GM19043 (cell line): ENCODE results near the gene LASP1.
"Not testable (repeated sequence)": the region's sequence is repeated elsewhere in the genome, so short reads cannot be mapped to it uniquely, and the experiment has no call there.

ENCODE experiments used
- ATAC-seq: cut with Tn5 transposase; IDR thresholded peaks from one replicate; pipeline ENCODE4 v1.9.1; 2021; ENCODE audit warnings: low read depth; ENCODE audit not compliant: unreplicated experiment

The LASP1 gene

DNA sequence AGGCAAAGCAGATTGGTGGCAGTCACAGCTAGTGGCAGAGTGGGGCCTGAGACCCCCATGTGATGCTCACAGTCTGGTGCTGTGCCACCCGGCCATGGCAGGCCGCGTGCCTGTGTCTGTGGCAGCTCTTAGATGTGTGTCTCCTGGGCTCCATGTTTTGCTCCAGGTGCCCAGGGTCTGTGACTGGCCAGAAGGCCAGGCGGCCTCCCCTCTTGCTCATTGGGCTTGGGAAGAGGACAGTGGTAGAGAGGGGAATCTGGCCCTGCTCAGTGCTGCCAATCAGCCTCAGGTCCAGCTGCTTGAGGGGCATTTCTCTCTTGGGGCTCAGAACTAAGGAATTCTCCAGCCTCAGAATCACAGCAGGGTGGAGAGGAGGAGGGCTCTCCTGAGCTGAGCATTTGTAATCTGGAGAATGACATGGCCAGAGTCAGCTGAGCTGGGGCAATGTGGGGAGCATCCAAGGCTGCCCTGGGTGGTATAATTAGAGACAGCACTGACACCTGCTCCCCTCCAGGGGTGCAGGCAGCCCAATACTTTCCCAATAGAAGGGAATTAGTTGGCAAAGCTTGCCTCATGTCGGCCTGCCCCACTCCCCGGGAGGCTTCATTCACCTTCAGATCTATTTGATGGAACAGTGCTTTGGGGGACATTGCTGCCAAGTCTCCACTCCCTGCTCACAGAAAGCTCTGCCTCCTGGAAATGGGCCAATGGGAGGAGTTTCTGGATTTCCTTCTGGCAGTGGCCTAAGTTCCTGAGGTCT lies 52.9 kb downstream of the LASP1 start:
- no peak for ATAC-seq

GRCh38 chr17:38925263-38925995 lies 55.6 kb downstream of the LASP1 start, which contains the start of gene LASP1NB:
LASP1NB (plus strand) TSS chr17:38925614.
- ATAC-seq = no peak

DNA sequence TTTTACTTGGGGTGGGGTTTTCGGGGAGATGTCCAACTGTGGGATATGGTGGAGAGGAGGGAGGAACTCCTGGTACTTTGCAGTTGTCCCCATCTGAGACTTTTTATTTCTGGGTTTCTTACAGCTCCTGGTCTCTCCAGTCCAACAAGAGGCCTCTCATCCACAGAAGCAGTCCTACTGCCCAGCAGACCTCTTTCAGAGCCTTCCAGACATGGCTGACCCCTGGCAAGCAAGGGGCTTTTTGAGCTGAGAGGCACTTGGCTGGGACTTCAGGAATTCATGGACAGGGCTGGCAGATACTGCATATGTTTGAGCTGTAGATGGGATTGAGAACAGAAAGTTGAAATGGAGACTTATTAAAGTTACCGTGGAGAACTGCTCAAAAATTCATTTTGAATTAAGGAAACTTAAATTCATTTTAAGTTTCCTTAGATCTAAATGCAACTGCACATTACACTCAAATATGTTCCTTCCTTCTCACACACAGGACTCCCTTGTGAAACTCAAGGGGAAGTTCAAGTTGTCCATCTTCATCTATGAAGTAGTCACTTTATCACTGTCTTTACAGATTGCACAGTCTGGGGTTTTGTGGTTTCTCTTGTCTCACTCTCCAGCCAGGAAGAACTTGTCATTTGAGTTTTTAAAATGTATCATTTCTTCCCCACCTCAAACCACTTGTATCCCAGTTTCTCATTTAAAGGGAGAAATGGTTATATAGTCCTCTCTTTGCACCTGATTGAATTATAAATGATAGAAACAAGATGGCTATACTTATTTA lies 56.6 kb downstream of the LASP1 start:
- ATAC-seq = no peak

DNA sequence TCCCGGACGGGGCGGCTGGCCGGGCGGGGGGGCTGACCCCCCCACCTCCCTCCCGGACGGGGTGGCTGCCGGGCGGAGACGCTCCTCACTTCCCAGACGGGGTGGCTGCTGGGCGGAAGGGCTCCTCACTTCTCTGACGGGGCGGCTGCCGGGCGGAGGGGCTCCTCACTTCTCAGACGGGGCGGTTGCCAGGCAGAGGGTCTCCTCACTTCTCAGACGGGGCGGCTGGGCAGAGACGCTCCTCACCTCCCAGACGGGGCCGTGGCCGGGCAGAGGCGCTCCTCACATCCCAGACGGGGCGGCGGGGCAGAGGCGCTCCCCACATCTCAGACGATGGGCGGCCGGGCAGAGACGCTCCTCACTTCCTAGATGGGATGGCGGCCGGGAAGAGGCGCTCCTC lies 60.9 kb downstream of the LASP1 start:
- not testable (repeated sequence) for ATAC-seq

GRCh38 chr17:38933962-38934361 lies 64.1 kb downstream of the LASP1 start:
- not testable (repeated sequence) for ATAC-seq

DNA sequence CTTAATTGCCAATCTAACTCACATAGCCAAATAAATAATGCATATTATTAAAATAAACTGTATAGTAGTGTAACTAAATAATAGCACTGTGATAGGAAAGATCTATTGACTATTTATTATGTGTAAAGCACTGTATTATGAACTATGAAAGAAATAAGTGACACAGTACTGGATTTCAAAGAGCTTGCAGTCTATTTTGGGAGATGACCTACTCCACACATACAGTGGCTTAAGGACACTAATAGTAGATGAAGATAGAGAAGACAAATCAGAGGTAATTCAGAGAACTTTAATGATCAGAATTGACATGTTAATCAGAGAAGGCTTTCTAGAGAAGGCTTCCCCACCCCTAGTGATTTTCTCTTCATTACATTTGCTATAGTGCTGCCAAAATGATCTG lies 70.1 kb downstream of the LASP1 start:
- no peak for ATAC-seq

GRCh38 chr17:38940404-38940803 lies 70.5 kb downstream of the LASP1 start:
- no peak for ATAC-seq

- no peak for ATAC-seq
Observed at GRCh38 chr17:38942696-38943334, 73.0 kb downstream of the LASP1 start.

GRCh38 chr17:38943607-38944006 lies 73.7 kb downstream of the LASP1 start:
- no peak for ATAC-seq

DNA sequence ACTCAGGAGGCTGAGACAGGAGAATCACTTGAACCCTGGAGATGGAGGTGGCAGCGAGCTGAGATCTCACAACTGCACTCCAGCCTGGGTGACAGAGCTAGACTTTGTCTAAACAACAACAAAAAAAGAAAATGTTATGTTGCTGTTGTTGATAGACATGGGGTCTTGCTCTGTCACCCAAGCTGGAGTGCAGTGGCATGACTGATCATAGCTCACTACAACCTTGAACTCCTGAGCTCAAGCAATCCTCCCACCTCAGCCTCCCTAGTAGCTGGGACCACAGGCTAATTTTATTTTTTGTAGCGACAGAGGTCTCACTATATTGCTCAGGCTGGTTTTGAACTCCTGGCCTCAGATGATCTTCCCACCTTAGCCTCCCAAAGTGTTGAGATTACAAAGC lies 77.3 kb downstream of the LASP1 start:
- no peak for ATAC-seq

DNA sequence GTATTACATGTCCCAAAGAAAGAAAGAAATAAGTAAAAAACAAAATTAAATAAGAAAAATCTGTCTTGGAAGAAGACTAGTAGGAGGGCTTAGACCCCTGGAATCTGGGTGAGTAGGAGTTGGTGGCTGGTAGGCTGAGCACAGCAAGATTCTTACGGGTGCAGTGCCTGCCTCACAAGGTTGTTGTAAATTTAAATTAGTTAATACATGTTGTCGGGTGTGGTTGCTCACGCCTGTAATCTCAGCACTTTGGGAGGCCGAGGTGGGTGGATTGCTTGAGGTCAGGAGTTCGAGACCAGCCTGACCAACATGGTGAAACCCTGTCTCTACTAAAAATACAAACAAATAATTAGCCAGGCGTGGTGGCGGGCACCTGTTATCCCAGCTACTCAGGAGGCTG lies 83.9 kb downstream of the LASP1 start:
- ATAC-seq = not testable (repeated sequence)

- ATAC-seq = no peak
Observed at GRCh38 chr17:38958326-38958725, 88.5 kb downstream of the LASP1 start.

DNA sequence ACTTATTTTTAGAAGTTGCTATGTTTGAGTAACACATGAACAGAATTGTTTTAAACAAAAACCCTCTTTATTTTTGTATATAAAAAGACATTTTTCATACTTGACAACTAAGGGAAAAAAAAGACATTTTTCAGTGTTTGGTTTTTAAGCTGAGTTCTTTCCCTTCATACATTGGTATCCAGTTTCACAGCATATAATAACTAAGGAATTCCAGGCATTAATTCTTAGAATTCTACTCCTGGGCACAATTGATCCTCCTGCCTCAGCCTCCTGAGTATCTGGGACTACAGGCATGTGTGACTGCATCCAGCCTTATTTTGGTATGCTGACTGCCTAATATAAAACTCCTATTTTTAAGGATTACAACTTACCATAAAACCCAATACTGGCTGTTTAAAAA lies 88.9 kb downstream of the LASP1 start:
- ATAC-seq = no peak

DNA sequence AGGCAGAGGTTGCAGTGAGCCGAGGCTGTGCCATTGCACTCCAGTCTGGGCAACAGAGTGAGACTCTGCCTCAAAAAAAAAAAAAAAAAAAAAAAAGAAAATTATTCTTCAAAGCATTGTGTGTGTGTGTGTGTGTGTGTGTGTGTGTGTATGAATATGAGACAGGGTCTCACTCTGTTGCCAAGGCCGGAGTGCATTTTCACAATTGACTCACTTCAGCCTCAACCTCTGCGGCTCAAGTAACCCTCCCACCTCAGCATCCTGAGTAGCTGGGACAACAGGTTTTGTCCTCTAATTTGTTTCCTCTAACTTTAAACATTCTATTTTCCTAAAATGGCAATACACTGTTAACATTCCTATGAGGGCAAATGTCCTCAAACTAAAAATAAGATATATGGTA lies 89.7 kb downstream of the LASP1 start:
- ATAC-seq = no peak

DNA sequence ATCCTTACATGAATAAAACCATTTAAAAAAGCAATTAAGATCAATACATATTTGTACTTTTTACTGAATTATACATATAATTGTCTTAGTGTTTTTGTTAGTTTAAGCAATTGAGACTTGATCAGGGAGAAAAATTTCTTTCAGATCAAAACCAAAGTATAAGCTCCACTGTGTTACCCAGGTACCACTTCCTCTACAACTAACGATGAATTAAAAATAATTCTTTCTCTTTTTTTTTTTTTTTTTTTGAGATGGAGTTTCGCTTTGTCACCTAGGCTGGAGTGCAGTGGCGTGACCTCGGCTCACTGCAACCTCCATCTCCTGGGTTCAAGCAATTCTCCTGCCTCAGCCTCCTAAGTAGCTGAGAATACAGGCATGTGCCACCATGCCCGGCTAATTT lies 90.5 kb downstream of the LASP1 start:
- ATAC-seq = no peak

DNA sequence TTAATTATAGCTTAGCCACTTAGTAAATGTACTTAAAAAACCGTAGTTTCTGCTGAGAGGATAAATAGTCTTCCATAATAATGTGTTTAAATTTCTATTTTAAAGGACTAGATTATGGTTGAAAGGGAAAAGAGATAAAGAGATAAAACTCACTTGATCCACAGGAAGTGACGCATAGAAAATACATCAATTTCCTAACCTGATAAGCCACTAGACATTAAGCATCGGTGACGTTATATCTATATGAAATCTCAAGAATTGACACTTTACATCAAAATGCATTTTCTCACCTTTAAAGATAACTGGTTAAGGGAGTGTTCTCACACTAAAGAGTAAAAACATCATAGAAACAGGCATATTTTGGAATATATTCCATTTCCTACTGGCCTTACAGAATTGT lies 91.6 kb downstream of the LASP1 start:
- ATAC-seq = no peak

DNA sequence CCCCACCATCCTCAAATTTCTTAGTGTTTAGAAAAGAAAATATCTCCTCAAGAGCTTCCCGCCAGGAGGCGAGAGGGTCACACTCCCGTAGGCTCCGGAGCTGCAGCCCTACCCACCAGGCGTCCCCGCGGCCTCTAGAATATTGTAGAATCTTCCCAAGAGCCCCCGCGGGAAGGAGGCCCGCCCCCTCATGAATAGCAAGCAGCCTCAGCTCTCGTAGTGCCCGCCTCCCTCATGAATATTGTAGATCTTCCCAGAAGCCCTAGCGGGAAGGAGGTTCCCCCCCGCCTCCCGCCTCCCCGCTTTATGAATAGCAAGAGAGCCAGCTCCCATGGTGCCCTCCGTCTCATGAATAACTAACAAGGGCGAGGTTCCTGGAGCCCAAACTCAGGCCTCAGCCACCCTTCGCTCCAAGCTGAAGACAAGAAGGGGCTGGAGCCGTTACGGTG lies 97.5 kb downstream of the LASP1 start, which contains the start of gene FBXO47:
Gene FBXO47 (minus strand): TSS at position 114 of the 449 bp plus-strand sequence. CDS start 4,378 bp downstream, outside the sequence.
- no peak for ATAC-seq

- no peak for ATAC-seq
Observed at GRCh38 chr17:38969281-38969680, 99.4 kb downstream of the LASP1 start.

DNA sequence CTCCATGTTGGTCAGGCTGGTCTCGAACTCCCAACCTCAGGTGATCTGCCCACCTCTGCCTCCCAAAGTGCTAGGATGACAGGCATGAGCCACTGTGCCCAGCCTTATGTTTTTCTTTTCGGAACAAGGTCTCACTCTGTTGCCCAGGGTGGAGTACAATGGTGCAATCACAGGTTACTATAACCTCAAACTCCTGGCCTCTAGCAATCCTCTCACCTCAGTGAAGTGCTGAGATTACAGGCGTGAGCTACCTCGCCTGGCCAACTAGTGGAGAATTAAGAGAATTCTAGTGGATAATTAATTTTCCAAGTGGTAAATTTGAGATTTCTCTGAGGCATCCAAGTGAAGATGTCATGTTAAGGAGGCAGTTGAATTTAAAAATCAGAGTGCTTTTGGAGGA lies 100.3 kb downstream of the LASP1 start:
- no peak for ATAC-seq

DNA sequence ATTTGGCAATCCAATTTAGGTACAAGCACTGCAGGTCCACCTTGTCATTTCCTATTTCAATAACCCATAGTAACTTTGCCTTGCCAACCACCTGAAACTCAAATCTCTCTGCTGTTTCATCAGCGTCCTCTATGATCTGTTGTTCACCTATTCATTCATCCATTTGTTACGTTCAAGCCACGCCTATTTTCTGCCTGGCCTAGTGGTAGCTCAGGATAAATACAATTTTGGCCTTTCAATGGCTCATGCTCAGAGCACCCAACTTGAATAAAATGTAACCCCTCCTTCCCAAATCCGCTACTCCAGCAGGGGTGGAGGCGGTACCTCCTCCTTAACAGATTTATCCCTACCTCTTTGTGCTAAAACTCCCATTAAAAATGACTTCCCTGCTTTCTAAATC lies 100.9 kb downstream of the LASP1 start:
- no peak for ATAC-seq
